Neutrophil (primary cell): ENCODE measurements around the gene VAV1.

Experiments used
- H3K27ac ChIP-seq: fragments of 200-600 bp; sonication (generic); 2 replicates; pipeline ENCODE4 v1.5.1; 2016; ENCODE audit warnings: mild to moderate bottlenecking, moderate library complexity
- H3K27me3 ChIP-seq: fragments of 200-600 bp; sonication (generic); 2 replicates; pipeline ENCODE4 v1.6.0; 2016; ENCODE audit warnings: mild to moderate bottlenecking
- H3K36me3 ChIP-seq: fragments of 200-600 bp; sonication (generic); 2 replicates; pipeline ENCODE4 v1.5.1; 2017
- H3K4me1 ChIP-seq, 2 experiments: fragments of 200-600 bp in 1 of 2; sonication (generic) in 1 of 2; 1 replicate in 1 of 2; 2 replicates in 1 of 2; pipeline versions ENCODE4 v1.5.1 to v1.6.1; 2013 to 2016; ENCODE audit warnings: low read depth in 1 of 2, low read length in 1 of 2, mild to moderate bottlenecking in 1 of 2, moderate library complexity in 1 of 2; ENCODE audit not compliant: control insufficient read depth in 1 of 2, insufficient read depth in 1 of 2
- H3K4me3 ChIP-seq, 2 experiments: fragments of 200-600 bp in 1 of 2; sonication (generic) in 1 of 2; 1 replicate in 1 of 2; 2 replicates in 1 of 2; pipeline ENCODE4 v1.5.1; 2013 to 2016; ENCODE audit warnings: low read depth in 1 of 2, low read length in 1 of 2, mild to moderate bottlenecking in 1 of 2, moderate library complexity in 1 of 2
- H3K9me3 ChIP-seq: fragments of 200-600 bp; sonication (generic); 2 replicates; pipeline ENCODE4 v1.5.1; 2016
- CTCF ChIP-seq: fragments of 200-600 bp; sonication (generic); IDR thresholded peaks from 2 replicates; pipeline ENCODE4 v1.5.1; 2016; ENCODE audit warnings: antibody characterized with exemption

The VAV1 gene

GRCh38 chr19:6800991-6801484 is 28.5 kb downstream of the VAV1 start:
- H3K36me3 ChIP-seq, result no peaks in the 10 kb centered on the region
- H3K4me3 ChIP-seq, result peak overlapping the region; percentile 66 to 73
- no peaks in the 10 kb centered on the region for H3K9me3 ChIP-seq
- H3K27ac ChIP-seq, result peak overlapping the region; percentile 93
- peaks cover 75 to 85% of the 10 kb centered on the region in 2 experiments for H3K4me1 ChIP-seq
- TF ChIP-seq CTCF, result no peak
- H3K27me3 ChIP-seq, result no peaks in the 10 kb centered on the region

- H3K27ac ChIP-seq, result peak overlapping the region; percentile 93
- peaks cover 70 to 79% of the 10 kb centered on the region in 2 experiments for H3K4me1 ChIP-seq
- no peaks in the 10 kb centered on the region for H3K36me3 ChIP-seq
- peak overlapping the region; percentile 66 to 73 for H3K4me3 ChIP-seq
- peak; percentile 9 for TF ChIP-seq CTCF
- no peaks in the 10 kb centered on the region for H3K27me3 ChIP-seq
- no peaks in the 10 kb centered on the region for H3K9me3 ChIP-seq
Measured at GRCh38 chr19:6801485-6802086, 29.1 kb downstream of the VAV1 start.

- H3K27me3 ChIP-seq, result no peaks in the 10 kb centered on the region
- peaks cover 4% of the 10 kb centered on the region for H3K36me3 ChIP-seq
- H3K9me3 ChIP-seq, result no peaks in the 10 kb centered on the region
- peak; percentile 56 for TF ChIP-seq CTCF
- peak overlapping the region; percentile 93 for H3K27ac ChIP-seq
- peaks cover 61 to 75% of the 10 kb centered on the region in 2 experiments for H3K4me1 ChIP-seq
- peak overlapping the region; percentile 37 to 66 for H3K4me3 ChIP-seq
Measured at GRCh38 chr19:6802336-6803035, 30.0 kb downstream of the VAV1 start.

GRCh38 chr19:6803036-6803404 is 30.5 kb downstream of the VAV1 start:
- no peaks in the 10 kb centered on the region for H3K9me3 ChIP-seq
- no peak for TF ChIP-seq CTCF
- H3K36me3 ChIP-seq, result peaks cover 4% of the 10 kb centered on the region
- peak overlapping the region; percentile 93 for H3K27ac ChIP-seq
- H3K4me1 ChIP-seq, result peaks cover 56 to 69% of the 10 kb centered on the region in 2 experiments
- H3K4me3 ChIP-seq, result peak overlapping the region; percentile 37 to 66
- H3K27me3 ChIP-seq, result no peaks in the 10 kb centered on the region

- TF ChIP-seq CTCF, result no peak
- peaks cover 27 to 45% of the 10 kb centered on the region in 2 experiments for H3K4me1 ChIP-seq
- no peak overlapping the region for H3K4me3 ChIP-seq
- no peaks in the 10 kb centered on the region for H3K27me3 ChIP-seq
- H3K36me3 ChIP-seq, result peaks cover 11% of the 10 kb centered on the region
- peak overlapping the region; percentile 31 for H3K27ac ChIP-seq
- H3K9me3 ChIP-seq, result no peaks in the 10 kb centered on the region
Measured at GRCh38 chr19:6806488-6806887, 34.0 kb downstream of the VAV1 start.
